ENCODE results near the gene CORO2A.

DNA sequence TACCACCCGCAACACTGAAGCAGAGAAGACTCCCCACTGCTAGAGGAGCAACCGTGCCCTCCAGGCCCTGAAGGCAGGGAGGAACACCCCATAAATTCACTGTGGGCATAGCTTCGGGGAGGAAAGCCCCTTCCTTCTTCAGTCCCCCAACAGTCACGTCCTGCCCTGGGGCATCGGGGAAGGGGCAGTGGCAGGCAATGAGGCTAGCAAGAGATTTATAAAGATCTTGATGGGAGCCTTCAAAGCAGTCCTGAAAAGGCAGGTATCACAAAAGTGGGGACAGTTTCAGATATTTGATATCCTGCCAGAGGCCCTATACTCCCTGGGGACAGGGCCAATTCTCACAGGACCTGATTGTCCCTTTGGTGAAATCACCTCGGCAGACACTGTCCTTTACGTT, 56.5 kb downstream of the CORO2A start:
- TF ChIP-seq, protein P1, sequence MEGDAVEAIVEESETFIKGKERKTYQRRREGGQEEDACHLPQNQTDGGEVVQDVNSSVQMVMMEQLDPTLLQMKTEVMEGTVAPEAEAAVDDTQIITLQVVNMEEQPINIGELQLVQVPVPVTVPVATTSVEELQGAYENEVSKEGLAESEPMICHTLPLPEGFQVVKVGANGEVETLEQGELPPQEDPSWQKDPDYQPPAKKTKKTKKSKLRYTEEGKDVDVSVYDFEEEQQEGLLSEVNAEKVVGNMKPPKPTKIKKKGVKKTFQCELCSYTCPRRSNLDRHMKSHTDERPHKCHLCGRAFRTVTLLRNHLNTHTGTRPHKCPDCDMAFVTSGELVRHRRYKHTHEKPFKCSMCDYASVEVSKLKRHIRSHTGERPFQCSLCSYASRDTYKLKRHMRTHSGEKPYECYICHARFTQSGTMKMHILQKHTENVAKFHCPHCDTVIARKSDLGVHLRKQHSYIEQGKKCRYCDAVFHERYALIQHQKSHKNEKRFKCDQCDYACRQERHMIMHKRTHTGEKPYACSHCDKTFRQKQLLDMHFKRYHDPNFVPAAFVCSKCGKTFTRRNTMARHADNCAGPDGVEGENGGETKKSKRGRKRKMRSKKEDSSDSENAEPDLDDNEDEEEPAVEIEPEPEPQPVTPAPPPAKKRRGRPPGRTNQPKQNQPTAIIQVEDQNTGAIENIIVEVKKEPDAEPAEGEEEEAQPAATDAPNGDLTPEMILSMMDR (IDR thresholded peaks at IDR 0.05): no peak
- TF ChIP-seq POLR2A (IDR thresholded peaks at IDR 0.05): no peak

Data from body of pancreas (tissue), 4 donors.